HG03558 (cell line): ENCODE data around the gene LCT.
"Not testable (repeated sequence)": the region's sequence is repeated elsewhere in the genome, so short reads cannot be mapped to it uniquely, and the experiment has no call there.

Experiments
- ATAC-seq: cut with Tn5 transposase; IDR thresholded peaks from one replicate; pipeline ENCODE4 v1.9.1; 2021; ENCODE audit warnings: moderate number of reproducible peaks; ENCODE audit not compliant: unreplicated experiment; ENCODE audit errors: extremely low read depth

Gene LCT

DNA sequence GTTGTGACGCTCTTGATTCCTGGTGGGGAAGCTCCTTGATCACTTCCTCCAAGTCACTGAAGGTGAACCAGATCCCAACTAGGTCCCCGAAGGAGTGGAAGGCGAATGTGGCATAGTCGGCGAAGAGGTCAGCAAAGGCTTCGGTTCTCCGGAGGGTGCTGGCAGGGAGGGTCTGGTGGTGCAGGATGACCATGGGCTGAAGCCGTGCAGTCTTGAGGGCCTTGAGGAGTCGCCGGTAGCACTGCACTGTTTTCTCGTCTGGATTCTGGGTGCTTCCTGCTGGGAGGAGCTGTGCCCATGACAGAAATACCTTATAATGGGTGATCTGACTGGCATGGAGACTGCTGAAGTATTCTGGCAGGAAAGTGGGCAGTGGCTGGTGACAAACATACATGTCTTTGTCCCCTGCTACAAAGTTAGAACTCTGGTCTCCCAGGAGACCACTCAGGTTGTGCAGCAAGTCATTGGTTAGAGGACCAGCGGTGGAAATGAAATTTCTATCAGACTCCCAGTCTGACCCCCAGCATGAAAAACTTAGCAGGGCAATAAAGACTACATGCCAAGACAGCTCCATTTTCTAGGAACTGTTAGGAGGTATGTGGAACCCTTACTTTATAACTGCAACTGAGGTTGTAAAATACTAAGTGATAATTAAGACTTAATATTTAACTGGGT is at the start of gene LCT:
TSS of gene LCT (minus strand) at position 589 of the 675 bp plus-strand sequence. CDS start at position 574, 15 bp downstream.
- no peak for ATAC-seq

DNA sequence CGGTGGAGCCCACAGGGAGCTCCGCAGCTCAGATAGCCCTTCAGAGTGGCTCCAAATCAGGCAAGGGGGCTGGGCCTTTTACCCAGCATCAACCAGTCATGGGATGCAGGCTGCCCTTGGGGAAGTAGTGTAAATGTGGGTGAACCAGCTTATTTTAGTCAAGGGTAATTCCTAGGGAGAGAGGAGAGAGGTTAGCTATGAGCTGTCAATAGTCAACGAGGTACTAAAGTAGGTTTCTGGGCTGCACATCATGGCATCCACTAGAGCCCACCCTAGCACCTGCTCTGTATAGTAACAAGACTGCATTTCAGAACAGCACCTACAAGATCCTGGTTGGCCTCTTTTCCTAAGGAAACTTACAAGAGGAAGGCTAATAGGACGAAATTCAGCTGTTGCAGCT is 48.7 kb upstream of the LCT start:
- no peak for ATAC-seq

DNA sequence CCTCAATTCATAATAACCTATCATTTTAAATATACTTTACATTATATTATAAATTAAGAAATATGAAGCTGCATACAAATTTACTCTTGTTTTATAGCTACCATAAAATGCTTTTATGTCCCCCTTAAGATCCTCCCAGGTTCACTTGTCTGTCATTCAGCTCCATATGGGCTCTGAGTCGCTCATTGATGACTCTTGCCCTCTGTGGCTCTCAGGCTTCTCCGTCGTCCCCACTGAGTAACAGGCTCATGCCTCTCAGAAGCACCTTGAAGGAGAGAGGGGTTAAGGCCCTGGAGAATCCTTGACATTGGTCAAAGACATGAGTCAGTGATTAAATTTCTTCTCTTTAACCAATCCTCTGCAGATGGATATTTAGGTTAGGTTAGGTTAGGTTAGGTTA is 45.4 kb upstream of the LCT start:
- ATAC-seq: no peak

DNA sequence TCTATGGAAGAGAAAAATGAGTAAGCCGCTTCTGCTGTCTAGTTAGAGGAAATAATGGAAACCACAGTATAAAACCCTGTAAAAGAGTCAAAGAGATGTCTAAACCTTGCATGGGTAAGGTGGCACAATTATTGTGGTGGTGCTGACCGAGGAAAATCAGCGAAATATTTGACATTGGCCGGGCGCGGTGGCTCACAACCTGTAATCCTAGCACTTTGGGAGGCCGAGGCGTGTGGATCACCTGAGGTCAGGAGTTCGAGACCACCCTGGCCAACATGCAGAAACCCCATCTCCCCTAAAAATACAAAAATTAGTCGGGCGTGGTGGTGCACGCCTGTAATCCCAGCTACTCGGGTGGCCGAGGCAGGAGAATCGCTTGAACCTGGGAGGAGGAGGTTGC is 39.8 kb upstream of the LCT start:
- not testable (repeated sequence) for ATAC-seq

DNA sequence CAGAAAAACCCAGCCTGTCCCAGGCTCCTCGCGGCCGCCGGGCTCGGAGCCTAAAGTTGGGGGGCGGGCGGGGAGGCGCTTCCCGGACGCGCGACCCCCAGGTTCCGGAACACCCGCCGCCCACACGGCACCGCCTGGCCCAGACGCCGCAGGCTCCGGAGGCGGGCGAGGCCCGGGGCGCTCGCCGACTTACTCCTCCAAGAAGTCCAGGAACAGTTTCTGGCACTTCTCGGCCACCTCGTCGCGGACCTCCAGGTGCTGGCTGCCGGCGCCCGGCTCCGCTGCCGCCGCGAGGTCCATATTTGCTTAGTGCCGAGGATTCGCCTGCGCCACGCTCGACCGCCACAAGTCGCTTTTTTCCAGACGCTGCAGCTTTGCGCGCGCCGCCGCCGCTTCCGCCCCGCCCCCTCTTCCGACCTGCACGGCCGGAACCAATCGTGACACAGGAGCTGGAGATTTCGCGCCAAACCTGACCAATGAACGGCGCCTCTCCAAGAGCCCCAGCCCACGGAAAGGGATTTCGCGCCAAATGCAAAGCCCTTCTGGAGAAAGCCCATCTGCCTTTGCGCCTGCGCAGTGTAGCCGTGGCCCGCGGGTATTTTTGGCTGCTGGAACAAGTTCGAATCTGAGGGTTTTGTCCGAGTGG is 39.2 kb upstream of the LCT start, which contains the start of gene MCM6:
TSS of gene MCM6 (minus strand) at position 378 of the 646 bp plus-strand sequence. CDS start at position 300, 78 bp downstream.
- ATAC-seq: peak; percentile 85

DNA sequence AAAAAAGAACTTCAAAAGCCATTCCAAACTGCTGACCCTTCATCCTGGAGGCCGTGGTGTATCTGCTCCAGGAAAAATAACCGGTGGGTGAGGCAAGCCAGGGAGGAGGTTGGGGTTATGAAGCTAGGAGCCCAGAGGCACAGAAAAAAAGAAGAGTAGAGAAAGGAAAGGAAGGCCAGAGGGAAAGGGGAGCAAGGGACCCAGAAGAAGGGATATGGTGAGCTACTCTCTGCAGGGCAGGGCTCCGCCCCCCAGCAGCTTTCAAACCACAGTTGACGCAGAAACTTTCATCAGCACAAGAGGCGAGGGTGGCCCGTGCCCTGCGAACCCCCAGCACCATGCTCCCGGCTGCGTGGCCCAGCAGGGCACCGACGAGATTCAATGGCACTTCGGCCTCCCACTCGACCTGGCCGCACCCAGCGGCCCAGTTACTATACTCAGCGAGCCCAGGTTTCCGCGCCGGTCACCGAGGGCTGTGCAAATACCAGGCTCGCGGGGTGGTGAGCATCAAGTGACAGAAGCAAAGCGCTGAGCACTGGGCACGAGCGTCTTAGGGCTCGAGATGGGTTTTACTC is 38.6 kb upstream of the LCT start:
- peak; percentile 47 for ATAC-seq

DNA sequence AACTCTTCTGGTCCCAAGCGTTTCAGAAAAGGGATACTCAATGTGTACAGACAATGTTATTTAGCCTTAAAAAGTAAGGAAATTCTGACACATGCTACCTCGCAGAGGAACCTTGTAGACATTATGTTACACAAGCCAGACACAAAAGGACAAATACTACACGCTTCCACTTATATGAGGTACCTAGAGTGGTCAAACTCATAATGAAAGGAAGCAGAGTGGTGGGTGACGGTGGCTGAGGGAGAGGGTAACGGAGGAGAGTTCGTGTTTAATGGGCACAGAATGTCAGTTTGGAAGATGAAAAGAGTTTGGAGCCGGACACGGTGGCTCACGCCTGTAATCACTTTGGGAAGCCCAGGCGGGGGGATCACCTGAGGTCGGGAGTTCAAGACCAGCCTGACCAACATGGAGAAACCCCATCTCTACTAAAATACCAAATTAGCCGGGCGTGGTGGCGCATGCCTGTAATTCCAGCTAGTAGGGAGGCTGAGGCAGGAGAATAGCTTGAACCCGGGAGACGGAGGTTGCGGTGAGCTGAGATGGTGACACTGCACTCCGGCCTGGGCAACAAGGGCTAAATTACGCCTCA is 37.9 kb upstream of the LCT start:
- no peak for ATAC-seq

DNA sequence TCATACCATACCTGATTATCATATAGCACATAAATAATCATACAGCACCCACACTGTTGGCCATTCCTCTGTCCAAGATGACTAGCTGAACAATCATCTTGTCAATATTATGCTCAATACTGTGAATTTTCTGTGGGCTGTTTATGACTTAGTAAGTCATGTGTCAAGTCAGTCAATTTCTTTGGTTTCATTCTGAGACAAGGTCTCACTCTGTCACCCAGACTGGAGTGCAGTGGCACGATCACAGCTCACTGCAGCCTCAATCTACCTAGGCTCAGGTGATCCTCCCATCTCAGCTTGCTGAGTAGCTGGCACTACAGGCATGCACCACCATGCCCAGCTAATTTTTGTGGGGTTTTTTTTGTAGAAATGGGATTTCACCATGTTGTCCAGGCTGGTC is 33.6 kb upstream of the LCT start:
- ATAC-seq: peak; percentile 58

DNA sequence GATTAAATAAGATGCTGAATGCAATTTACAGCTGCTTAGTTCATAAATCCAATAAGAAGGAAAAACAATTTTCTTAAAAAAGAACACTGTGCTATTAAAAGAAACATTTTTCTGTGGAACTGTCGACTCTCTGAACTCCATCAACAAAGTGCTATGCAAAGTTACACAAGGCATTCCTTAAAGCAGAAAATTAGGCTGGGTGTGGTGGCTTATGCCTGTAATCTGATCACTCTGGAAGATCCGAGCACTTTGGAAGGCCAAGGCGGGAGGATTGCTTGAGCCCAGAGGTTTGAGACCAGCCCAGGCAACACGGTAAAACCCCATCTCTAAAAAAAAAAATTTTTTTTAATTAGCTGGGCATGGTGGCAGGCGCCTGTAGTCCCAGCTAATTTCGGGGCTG is 26.2 kb upstream of the LCT start:
- ATAC-seq: no peak

DNA sequence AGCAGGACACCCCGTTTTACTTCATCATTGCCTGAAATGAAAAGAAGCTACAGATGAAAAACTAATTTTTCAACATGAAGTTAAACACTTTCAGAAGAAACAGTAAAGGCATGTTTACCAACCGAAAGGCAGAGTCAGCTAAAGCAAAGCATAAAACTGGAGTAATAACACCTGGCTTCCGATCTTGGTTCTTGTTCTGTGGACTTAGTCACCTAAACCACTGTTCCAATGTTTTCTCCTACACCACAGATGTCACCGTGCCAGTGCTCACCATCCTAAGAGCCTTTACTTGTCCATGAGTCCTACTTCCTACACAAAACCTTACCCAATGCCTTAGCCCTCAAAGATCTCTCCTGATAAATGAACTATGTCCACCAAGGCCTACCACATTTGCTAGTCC is 25.7 kb upstream of the LCT start:
- ATAC-seq: no peak

DNA sequence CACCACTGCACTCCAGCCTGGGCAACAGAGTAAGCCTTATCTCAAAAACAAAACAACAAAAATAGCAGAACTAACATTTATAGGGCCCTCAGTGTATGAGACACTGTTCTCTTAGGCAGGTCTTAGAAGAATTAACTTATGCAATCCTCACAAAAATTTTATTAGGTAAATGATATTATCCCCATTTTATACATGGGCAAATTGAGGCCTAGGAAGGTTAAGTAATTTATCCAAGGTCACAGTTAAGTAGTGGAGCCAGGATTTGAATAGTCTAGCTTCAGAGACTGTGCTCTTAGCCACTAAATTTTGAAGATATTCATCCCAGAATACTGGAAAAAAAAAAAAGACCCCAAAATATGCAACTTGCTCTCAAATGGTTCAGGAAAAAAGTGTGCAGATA is 16.4 kb upstream of the LCT start:
- no peak for ATAC-seq

DNA sequence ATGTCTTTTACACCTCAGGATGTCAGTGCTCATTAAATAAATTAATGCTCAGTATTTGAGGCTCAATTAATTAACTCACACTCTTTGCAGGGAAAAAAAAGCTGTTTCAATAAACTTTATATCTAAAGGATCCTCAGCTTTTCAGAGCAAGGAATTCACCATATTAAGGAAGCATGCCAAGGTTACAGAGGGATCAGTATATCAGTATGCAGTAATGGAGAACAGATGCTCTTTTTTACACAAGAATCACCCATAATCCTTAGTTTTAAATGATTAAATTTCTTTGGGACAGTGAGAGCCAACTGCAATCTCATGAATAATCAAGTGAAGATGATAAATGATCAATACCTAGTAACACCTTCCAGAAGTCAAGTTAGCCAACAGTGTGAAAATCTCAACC is 14.9 kb upstream of the LCT start:
- no peak for ATAC-seq

DNA sequence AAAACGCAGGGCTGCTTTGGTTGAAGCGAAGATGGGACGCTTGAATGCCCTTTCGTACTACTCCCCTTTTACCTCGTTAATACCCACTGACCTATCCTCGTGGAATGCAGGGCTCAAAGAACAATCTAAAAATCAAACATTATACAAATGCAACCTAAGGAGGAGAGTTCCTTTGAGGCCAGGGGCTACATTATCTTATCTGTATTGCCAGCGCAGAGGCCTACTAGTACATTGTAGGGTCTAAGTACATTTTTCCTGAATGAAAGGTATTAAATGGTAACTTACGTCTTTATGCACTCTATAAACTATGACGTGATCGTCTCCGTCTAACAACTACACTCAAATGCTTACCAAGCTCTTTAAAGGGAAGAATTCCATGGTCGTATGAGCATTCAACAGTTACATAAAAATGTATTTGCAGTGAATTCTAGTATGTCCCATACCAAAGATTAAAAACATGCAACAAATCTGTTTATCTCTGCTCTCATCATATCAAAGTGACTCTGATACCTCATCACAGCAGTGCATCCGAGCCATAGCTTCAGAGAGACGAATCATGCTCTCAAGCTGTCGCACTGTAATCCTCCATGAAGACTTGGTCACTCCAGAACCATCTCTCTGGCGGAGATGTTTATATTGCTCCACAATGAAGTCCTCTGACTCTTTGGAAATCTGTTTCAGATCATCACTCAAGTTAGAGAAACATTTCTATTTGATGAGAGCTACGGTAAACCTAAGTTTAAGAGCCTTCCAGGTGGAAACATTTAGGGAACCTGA is 14.1 kb upstream of the LCT start:
- ATAC-seq: no peak

DNA sequence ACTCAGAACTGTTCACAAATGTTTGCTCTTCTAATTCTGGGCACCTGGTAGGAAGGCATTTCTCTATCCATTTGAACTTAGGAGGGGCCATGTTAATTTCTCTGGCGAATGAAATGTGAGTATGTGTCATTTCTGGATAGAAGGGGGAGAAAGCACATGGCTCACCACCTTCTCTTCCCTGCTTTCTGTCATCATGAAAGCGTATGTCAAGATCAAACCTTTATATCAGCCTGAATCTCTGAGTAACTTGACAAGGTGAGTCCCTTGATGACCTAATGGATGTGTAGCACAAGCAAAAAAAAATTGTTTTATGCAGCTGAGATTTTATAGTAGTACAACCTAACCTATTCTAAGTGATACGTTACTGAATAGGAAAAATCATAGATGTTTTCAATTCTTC is 12.1 kb upstream of the LCT start:
- no peak for ATAC-seq

DNA sequence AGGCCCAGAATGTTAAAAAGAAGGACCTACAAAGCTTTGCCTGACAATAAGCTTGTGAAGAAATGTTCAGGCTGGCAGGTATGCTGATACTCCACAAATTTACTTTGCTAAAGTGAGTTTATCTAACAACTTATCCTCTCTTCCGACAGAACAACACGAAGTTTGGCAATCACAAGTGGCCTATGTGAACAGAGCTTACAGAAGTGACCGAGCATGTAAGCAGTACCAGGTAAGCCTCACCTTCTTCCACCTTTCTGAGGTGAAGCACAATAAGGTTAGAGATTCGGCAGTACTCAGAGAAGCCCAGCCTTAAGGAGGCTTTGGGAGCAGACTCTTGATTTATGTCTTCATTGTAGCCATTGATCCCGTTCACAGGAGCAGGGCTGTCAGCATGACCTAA is 9.0 kb upstream of the LCT start:
- no peak for ATAC-seq

DNA sequence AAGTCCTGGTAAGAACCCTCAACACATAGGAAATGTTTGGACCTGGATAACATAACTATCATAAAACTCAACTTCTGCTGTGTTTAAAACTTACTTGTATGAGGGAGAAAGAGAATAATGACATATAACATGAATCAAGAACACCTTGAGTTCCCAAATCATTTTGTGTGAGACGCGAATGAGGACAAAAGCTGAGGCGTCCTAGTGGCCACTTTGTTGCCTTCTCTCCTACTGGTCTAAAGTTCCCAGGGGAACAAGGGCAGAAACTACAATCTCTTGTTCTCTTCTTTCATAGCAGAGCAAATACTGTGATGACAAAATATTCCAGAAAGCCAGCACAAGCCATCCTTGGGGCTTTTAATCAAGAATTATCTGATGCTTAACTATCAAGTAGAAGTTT is 8.3 kb upstream of the LCT start:
- ATAC-seq: no peak

DNA sequence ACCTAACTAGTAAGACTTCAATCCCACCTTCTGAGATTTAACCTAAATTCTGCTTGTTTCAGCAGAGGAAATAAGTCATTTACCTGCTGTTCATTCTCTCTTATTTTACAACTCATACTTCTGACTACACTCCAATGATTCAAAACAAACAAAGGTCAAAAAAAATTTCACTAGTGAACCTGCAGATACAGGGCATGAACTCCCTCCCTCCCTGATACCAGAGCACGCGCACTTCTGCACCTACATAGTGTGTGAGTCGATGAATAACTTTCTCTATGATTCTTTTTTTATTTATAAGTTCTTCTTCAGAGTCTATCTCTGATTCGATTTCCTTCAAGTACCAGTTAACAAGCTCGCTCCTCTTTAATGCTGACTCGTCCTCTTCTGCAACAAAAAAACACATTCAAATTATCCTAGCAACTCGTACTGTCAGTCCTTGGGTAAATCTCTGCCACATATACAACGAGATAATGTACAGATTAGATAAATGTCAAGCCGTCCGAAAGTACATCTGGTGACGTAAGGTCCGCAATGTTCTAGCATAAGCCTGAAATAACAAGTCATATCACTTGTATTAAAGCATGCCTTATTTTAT is 7.4 kb upstream of the LCT start:
- no peak for ATAC-seq

DNA sequence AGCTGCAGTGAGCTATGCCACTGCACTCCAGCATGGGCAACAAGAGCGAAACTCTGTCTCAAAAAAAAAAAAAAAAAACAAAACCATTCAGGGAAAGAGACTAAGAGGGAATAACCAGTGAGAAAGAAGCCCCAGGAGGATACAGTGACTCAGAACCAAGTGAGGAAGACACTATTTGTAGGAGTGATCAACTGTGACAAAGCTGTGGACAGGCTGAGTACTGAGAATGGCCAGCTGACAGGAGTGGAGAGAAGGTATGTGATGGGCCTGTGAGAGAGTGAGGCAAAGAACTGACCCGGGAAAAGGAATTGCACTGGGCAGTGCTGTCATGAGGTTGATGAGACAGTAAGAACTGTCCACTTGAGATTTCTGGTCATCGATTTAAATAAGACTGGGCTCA is 6.7 kb upstream of the LCT start:
- ATAC-seq: no peak

DNA sequence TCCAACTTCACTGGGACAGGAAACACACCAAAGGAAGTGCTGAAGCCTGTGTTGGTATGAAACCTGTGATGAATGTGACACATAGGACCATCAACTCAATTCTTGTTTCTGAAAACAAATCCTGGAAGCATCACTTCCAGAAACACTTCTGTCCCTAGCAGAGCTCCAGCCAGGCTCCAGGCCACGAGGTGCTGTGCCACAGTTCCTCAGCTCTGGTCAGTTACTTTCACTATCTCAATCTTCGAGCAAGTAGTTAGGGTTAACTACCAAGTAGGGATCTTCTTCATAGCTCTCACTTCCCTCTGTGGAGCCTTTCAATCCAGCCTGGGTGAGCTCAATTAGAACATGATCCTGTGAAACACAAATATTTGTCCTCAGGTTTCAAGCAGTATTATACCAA is 3.6 kb upstream of the LCT start:
- no peak for ATAC-seq

DNA sequence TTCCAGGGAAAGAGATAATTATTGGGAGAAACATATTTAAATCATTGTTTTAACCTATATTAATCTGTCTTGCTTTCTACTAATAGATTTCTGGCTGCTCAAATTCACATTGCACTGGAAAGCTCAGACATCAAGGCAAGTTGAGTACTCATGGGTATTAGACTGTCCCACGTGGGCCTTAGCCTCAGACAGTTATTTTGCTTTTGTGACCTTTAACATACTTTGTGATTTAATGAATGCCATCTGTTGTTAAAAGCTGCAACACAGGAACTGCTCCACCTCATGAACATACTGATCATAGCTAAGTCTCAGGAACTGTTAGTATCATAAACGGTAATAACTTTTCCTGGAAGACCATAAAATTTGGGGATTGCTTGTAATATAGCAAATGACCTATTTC is 2.7 kb upstream of the LCT start:
- ATAC-seq: no peak
